Right lobe of liver (tissue), 6 donors: ENCODE measurements around the gene TTC23L. TPM values are rescaled to one million over a fixed set of nuclear protein-coding genes. Genes with fewer than 3 reads are reported as not detected.
"Not testable (repeated sequence)": the region's sequence is repeated elsewhere in the genome, so short reads cannot be mapped to it uniquely, and the experiment has no call there.

Experiments
- ATAC-seq, 4 donors: fragments of 200-7000 bp; cut with Tn5 transposase; one replicate each; pipeline ENCODE4 v1.9.1; 2020; ENCODE audit warnings: mild to moderate bottlenecking in 4 of 4, moderate library complexity in 4 of 4
- DNase-seq, 3 donors: peaks; one replicate each; pipeline ENCODE4 v3.0.0-alpha.2; 2020
- H3K27ac ChIP-seq, 3 donors: fragments of 200-600 bp; one replicate each; pipeline ENCODE4 v1.8.0; 2022
- H3K27me3 ChIP-seq, 2 donors: fragments of 200-600 bp; one replicate each; pipeline ENCODE4 v1.8.0; 2022
- H3K36me3 ChIP-seq, 4 donors: fragments of 200-600 bp; sonication (generic) in 1 of 4; one replicate each; pipeline versions ENCODE4 v1.5.1 to v1.8.0; 2017 to 2022; ENCODE audit warnings: control low read depth in 1 of 4
- H3K4me1 ChIP-seq, 4 donors: fragments of 200-600 bp; sonication (generic) in 1 of 4; one replicate each; pipeline versions ENCODE4 v1.5.1 to v1.8.0; 2017 to 2022; ENCODE audit warnings: control low read depth in 1 of 4
- H3K4me3 ChIP-seq, 3 donors: fragments of 200-600 bp; one replicate each; pipeline ENCODE4 v1.8.0; 2022
- H3K9me3 ChIP-seq, 4 donors: fragments of 200-600 bp; sonication (generic) in 1 of 4; one replicate each; pipeline versions ENCODE4 v1.5.1 to v1.8.0; 2017 to 2022; ENCODE audit warnings: control low read depth in 1 of 4
- POLR2A ChIP-seq: fragments of 450-650 bp; IDR thresholded peaks from one replicate; pipeline ENCODE4 v1.6.1; 2017; ENCODE audit warnings: antibody characterized with exemption, mild to moderate bottlenecking
- WGBS: methylation state at CpG from one replicate; pipeline ENCODE4 v1.1.6; 2018; ENCODE audit warnings: low coverage, low lambda C conversion rate; ENCODE audit not compliant: insufficient coverage; ENCODE audit errors: missing lambda C conversion rate; 5-methylcytosine and 5-hydroxymethylcytosine counted together
- intact Hi-C, 2 donors: fragments of 100-400 bp; cut with DNase I; formaldehyde crosslinking; loops; one replicate each; pipeline versions ENCODE4 v1.11.2 to v1.14.1; 2022
- total RNA-seq, 6 experiments: library from RNA; depleted of rRNA in 2 of 6; stranded (reverse); fragments of >200 nt in 2 of 6; fragmentation: NEBNext Ultra II Directional in 3 of 6; extraction: Animal tissue kit (Norgen Biotek cat#: 25700) in 3 of 6; gene quantifications; one replicate each; pipeline versions ENCODE4 v1.1.0 to v1.2.4, GENCODE V29; 2016 to 2023
- TF ChIP-seq, protein P1 (sequence below), 4 donors: fragments of 200-600 bp in 3 of 4; fragments of 450-650 bp in 1 of 4; IDR thresholded peaks; one replicate each; pipeline versions ENCODE4 v1.5.1 to v1.8.0; 2016 to 2022; ENCODE audit warnings: antibody characterized with exemption in 4 of 4, mild to moderate bottlenecking in 2 of 4
- donor health status: DM: no; HTN: yes; CAD: no.
- donor health status: DM: no; HTN: no; CAD: no.
- donor health status: DM: no; HTN: no; CAD: no.
- donor health status: DM: no; HTN: yes; CAD: no.
- donor health status: DM: no; HTN: yes; CAD: no.

The TTC23L gene
- total RNA-seq, 6 experiments from 2014 or later, result 0.15 to 0.51 TPM; not detected in 4

DNA sequence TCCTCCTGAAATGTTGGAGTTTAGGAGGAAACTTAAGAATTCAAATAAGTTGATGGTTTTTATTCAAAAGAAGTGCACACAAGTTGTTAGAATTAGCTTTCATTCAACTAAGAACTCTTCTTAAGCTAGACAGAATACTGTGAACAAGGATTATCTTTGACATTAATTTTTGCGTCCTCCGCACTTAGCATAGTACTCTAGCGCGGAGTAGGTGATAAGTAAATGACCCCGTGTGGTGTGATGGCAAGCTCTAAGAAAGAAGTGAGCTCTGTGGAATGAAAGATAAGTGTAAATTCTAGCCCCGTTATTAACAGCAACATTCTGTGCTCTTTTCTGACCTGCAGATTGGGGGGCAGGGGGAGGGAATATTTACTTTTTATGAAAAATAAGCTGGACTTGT lies 77.6 kb downstream of the TTC23L start:
- Histone ChIP-seq H3K9me3 (no peaks in the 10 kb centered on the region), H3K27me3 (no peaks in the 10 kb centered on the region), H3K4me1 (peaks cover 0 to 18% (median 8%) of the 10 kb centered on the region in 4 donors), H3K27ac (no peak overlapping the region), H3K36me3 (peaks cover 0 to 27% (median 5%) of the 10 kb centered on the region in 4 donors), H3K4me3 (peak overlapping the region; percentile 87 to 96 (median 90))
- TF ChIP-seq POLR2A, result no peak
- TF ChIP-seq, protein P1, sequence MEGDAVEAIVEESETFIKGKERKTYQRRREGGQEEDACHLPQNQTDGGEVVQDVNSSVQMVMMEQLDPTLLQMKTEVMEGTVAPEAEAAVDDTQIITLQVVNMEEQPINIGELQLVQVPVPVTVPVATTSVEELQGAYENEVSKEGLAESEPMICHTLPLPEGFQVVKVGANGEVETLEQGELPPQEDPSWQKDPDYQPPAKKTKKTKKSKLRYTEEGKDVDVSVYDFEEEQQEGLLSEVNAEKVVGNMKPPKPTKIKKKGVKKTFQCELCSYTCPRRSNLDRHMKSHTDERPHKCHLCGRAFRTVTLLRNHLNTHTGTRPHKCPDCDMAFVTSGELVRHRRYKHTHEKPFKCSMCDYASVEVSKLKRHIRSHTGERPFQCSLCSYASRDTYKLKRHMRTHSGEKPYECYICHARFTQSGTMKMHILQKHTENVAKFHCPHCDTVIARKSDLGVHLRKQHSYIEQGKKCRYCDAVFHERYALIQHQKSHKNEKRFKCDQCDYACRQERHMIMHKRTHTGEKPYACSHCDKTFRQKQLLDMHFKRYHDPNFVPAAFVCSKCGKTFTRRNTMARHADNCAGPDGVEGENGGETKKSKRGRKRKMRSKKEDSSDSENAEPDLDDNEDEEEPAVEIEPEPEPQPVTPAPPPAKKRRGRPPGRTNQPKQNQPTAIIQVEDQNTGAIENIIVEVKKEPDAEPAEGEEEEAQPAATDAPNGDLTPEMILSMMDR (IDR thresholded peaks at IDR 0.05), result no peak
- WGBS, result 17% methylated on average over 6 of the region's 6 CpGs
- no peak for ATAC-seq
- no peak for DNase-seq
- intact Hi-C loops, result no loop called here

DNA sequence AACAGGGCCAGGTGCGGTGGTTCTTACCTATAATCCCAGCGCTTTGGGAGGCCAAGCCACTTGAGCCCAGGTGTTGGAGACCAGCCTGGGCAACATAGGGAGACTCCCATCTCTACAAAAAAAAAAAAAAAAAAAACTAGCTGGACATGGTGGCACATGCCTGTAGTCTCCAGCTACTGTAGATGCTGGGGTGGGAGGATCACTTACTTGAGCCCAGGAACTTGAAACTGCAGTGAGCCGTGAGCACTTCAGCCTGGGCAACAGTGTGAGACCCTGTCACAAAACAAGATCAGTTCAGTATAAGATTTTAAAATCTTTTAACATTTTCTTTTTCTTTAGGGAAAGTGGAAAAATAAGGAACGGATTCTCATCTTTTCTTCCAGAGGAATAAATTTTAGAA lies 79.1 kb downstream of the TTC23L start:
- Histone ChIP-seq H3K4me3 (no peak overlapping the region), H3K27ac (no peak overlapping the region), H3K27me3 (no peaks in the 10 kb centered on the region), H3K9me3 (no peaks in the 10 kb centered on the region), H3K36me3 (peaks cover 4 to 34% (median 10%) of the 10 kb centered on the region in 4 donors), H3K4me1 (peaks cover 0 to 18% (median 8%) of the 10 kb centered on the region in 4 donors)
- WGBS, result 96% methylated on average over 3 of the region's 4 CpGs
- TF ChIP-seq, protein P1 (IDR thresholded peaks at IDR 0.05), result no peak
- no peak for TF ChIP-seq POLR2A
- intact Hi-C loops, result no loop called here
- no peak for DNase-seq
- ATAC-seq, result no peak

DNA sequence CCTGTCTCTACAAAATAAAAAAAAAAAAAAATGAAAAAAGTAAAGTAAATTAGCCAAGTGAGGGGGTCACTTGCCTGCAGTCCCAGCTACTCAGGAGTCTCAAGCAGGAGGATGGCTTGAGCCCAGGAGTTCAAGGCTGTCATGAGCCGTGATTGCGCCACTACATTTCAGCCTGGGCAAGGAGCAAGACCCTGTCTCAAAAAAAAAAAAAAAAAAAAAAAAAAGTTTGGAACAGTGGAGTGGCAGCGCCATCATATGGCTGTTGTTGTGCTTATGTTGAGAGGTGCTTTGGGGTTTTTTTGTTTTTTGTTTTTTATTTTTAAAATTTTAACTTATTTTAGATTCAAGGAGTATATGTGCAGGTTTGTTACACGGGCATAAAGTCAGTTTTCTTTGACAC lies 80.1 kb downstream of the TTC23L start:
- Histone ChIP-seq H3K36me3 (peaks cover 4 to 44% (median 14%) of the 10 kb centered on the region in 4 donors), H3K4me3 (no peak overlapping the region), H3K27ac (no peak overlapping the region), H3K27me3 (no peaks in the 10 kb centered on the region), H3K4me1 (peaks cover 0 to 16% (median 6%) of the 10 kb centered on the region in 4 donors), H3K9me3 (no peaks in the 10 kb centered on the region)
- ATAC-seq (no peak), DNase-seq (no peak)
- 79% methylated on average over 4 of the region's 4 CpGs for WGBS
- TF ChIP-seq, protein P1 (IDR thresholded peaks at IDR 0.05), result no peak
- TF ChIP-seq POLR2A, result no peak
- intact Hi-C loops, result no loop called here

DNA sequence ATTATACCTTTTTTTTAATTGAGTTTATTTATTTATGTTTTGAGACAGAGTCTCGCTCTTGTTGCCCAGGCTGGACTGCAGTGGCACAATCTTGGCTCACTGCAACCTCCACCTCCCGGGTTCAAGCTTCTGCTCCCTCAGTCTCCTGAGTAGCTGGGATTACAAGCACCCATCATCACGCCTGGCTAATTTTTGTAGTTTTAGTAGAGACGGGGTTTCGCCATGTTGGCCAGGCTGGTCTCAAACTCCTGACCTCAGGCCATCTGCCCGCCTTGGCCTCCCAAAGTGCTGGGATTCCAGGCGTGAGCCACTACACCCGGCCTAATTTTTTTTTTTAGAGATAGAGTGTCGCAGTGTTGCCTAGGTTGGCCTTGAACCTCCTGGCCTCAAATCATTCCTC lies 84.3 kb downstream of the TTC23L start:
- ATAC-seq, H3K4me3 ChIP-seq, H3K27me3 ChIP-seq, H3K4me1 ChIP-seq, H3K9me3 ChIP-seq, H3K27ac ChIP-seq, DNase-seq, intact Hi-C loops: not testable (repeated sequence)
- WGBS, result 95% methylated on average over 8 of the region's 9 CpGs
- H3K36me3 ChIP-seq, result peaks cover 4 to 68% (median 23%) of the 10 kb centered on the region in 4 donors

DNA sequence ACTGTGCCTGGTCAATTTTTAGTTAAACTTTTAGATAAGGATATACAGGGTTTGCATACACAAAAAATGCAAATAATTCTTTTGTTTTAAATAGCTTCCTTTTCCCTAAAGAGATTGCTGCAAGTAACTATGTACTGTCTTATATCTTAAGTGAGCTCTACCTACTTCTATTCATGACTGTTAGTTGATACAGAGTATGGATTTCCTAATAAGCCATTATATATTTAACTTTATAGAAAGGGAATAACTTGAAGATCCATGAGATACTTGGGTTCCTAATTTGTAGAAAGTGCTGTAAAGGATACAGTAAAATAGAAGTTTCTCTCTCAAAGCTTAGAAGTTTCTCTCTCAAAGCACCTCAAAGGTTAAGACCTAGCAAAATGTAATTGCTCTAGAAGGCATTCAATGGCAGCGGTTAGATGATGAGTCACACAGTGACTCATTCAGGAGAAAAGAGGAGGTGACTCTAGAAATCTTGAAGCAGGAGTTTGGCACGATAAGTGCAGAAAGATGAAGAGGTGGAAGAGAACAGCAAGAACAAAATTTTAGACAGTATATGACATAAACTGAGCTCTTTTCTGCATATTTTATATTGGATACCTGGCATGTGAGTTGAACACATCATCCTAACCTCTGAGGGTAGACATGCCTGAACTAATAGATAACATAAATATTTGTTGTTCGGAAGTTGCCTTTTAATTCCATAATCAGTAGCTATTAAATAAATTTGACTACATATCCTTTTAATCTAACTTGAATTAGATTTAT lies 84.9 kb downstream of the TTC23L start:
- ATAC-seq, result peak in 1 of 4 donors; percentile 33
- H3K27me3 ChIP-seq, result no peaks in the 10 kb centered on the region
- DNase-seq, result no peak
- 31% methylated on average over 3 of the region's 3 CpGs for WGBS
- no peak for TF ChIP-seq POLR2A
- TF ChIP-seq, protein P1 (IDR thresholded peaks at IDR 0.05), result no peak
- peaks cover 0 to 4% (median 0%) of the 10 kb centered on the region in 4 donors for H3K4me1 ChIP-seq
- H3K9me3 ChIP-seq, result no peaks in the 10 kb centered on the region
- no peak overlapping the region for H3K4me3 ChIP-seq
- intact Hi-C loops, result no loop called here
- H3K36me3 ChIP-seq, result peaks cover 4 to 68% (median 23%) of the 10 kb centered on the region in 4 donors
- H3K27ac ChIP-seq, result no peak overlapping the region
